GM18526 (cell line): Measurements from ENCODE around the gene DPPA5.

Experiments used
- POLR2A ChIP-seq: IDR thresholded peaks from 3 replicates; pipeline ENCODE4 v1.6.1; 2011; ENCODE audit not compliant: insufficient read length; ENCODE audit errors: extremely low read depth

Gene DPPA5

DNA sequence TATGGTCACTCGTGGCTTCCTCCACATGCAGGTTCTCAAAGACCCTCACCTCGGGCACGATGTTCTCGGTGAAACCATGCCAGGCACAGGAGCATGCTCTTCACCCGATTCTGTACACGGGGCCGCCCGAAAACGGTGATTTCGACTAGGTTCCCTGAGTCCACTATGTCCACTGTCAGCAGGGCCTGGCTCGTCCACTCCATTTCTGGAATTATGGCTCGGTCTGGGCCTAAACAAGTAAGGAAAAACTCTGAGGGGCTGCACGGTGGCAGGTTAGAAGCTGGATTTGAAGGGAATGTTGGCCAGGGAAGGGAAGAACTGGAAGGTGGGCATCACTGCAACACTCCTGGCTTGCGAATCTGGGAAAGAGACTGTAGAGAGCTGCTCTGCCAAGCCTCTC, 15.1 kb upstream of the DPPA5 start:
- TF ChIP-seq POLR2A: no peak

DNA sequence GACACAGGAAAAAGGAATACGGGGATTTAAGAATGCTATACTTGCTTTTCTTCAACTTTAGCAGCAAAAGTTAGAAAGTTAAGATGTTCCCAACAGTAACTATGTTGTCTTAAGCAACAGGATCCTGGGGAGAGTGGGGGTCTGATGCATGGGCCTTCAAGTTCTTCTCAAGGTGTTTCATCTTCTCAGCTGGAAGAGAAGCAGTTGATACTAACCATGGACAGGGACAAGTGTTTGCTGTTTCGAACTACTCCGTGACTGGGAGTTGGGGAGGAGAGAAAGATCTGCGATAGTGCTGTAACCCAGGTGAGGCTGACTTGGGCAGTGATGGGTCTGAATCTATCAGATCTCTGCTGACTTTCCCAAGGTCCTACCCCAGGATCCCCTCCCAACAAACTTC, 14.6 kb upstream of the DPPA5 start:
- TF ChIP-seq POLR2A: no peak

GRCh38 chr6:73367761-73368355, 13.8 kb upstream of the DPPA5 start:
- TF ChIP-seq POLR2A: no peak

- TF ChIP-seq POLR2A: no peak
Observed at GRCh38 chr6:73364549-73364948, 10.5 kb upstream of the DPPA5 start.

DNA sequence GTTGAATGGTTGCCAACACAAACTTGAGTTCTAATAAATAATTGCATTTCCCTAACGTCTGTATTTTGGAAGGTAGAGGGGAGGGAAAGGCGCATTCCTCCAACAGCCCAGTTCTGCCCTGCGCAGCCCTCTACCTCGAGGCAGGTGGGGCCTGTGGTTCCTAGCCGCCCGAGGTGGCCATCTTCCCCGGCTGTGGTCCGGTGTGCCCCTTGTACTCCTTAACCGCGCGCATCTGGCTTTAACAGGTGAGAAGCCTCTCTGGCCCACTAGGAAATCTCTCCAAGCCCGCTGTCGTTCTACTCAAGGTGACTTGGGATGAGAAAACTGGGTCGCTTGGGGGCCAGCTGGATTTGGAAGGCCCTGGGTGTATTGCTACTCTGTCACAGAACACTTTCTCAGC, 10.0 kb upstream of the DPPA5 start:
- TF ChIP-seq POLR2A: no peak

- no peak for TF ChIP-seq POLR2A
Observed at GRCh38 chr6:73363537-73363875, 9.4 kb upstream of the DPPA5 start.

- no peak for TF ChIP-seq POLR2A
Observed at GRCh38 chr6:73362869-73363536, 8.9 kb upstream of the DPPA5 start.

GRCh38 chr6:73362358-73362757, 8.3 kb upstream of the DPPA5 start, which contains the start of gene KHDC3L:
Gene KHDC3L (plus strand): TSS chr6:73362658. CDS start chr6:73362730, 72 bp downstream.
- no peak for TF ChIP-seq POLR2A

DNA sequence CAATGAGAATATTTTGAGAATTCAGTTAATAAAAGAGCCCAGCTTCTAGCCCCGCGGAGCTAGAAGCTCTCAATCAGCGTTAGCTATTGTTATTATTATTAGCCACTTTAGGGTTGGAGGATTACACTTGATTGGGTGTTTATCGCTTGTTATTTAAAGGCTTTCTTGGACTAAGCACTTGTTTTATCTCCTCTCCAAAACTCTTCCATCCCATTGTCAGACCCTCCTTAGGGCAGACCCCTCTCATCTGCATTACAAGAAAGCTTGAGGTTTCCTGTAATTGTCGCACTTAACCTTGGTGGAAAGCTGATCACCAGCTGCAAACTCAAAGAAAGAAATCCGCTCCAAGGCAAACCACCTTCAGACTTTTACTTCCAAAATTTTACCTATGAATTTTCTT, 4.8 kb downstream of the DPPA5 start:
- no peak for TF ChIP-seq POLR2A

GRCh38 chr6:73348550-73349204, 5.4 kb downstream of the DPPA5 start:
- no peak for TF ChIP-seq POLR2A

DNA sequence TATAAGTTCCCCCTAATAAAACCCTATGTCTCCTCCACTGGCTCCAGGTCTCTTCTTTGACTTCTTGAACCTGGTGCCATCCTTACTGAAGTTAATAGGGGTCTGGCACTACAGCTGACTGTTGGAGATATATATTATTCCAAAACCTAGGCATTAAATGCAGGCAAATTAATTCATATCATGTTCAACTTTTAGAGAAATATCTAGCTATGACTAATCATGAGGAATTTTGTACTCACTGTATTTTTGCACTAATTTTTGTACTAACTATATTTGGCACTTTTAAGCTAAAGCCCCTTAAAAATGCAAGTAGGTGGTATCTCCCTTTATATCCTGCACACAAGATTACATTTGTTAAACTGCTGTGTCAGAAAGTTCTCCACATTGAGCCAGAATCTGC, 10.9 kb downstream of the DPPA5 start:
- no peak for TF ChIP-seq POLR2A

DNA sequence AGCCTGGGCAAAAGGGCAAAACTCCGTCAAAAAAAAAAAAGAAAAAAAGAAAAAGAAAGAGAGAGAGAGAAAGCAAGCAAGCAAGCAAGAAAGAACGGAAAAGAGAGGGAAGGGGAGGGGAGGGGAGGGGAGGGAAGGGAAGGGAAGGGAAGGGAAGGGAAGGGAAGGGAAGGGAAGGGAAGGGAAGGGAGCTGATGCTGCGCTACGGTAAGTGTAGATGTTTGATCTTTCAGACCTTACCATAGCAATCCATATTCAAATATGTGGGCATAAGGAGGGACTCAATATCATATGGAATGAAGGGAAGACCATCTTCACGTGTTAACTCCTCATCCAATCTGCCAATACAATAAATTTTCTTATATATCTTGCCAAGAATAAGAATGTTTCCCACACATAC, 11.9 kb downstream of the DPPA5 start:
- no peak for TF ChIP-seq POLR2A

GRCh38 chr6:73341335-73341734, 12.7 kb downstream of the DPPA5 start:
- no peak for TF ChIP-seq POLR2A

DNA sequence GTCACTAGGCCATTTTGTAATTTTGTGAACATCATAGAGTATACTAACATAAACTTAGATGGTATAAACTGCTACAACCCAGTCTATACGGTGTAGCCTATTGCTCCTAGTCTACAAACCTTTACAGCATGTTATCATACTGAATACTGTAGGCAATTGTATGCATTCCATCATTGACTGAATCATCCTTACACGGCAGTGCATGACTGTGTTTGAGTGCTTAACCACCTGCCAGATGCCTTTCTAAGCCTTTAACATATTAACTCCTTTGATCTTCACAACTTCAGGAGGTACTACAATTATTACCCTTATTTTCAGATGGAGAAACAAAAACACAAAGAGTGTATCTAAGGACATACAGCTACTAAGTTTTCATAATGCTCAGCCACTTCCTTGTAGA, 14.0 kb downstream of the DPPA5 start:
- TF ChIP-seq POLR2A: no peak

- TF ChIP-seq POLR2A: no peak
Observed at GRCh38 chr6:73339340-73339739, 14.7 kb downstream of the DPPA5 start.

DNA sequence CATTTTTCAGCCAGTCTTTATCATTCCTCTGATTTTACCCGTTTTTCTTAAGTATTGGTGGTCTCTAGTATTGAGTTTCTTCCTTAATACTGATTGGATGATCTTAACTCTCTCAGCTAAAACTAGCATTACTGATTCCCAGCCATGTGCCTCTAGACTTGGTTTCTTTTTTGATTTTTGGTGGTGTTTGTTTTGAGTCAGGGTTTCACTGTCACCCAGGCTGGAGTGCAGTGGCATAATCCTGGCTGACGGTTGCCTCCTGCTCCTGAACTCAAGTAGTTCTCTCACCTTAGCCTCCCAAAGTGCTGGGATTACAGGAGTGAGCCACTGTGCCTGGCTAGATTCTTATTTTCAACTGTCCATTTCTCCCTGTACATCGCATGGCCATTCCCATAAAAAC, 24.9 kb downstream of the DPPA5 start:
- TF ChIP-seq POLR2A: no peak

DNA sequence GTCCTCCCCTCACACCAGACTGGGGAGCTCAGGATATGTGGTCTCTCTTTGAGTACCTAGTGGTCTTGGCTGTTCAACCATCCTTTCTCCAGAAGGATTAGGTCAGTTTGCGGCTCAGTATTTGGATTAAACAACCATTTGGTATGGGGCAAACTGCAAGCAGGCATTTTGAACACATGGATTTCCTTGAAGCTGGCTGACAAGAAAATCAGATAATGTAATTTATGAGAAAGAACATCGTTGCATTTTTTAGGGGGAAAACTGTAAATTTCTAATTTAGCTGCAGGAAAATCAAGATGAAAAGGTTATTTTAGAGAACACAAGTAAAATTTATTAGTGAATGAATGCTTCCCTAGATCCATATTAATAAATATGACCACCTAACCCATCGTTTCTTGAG, 25.3 kb downstream of the DPPA5 start:
- TF ChIP-seq POLR2A: no peak
